Measurements from ENCODE around the gene ILF2.
"Not testable (repeated sequence)": the region's sequence is repeated elsewhere in the genome, so short reads cannot be mapped to it uniquely, and the experiment has no call there.

The ILF2 gene

GRCh38 chr1:153670859-153671627 is at the start of gene ILF2:
ILF2 (minus strand) TSS chr1:153670993; CDS start chr1:153670922, 71 bp downstream.
- peak; percentile 100 for DNase-seq

DNA sequence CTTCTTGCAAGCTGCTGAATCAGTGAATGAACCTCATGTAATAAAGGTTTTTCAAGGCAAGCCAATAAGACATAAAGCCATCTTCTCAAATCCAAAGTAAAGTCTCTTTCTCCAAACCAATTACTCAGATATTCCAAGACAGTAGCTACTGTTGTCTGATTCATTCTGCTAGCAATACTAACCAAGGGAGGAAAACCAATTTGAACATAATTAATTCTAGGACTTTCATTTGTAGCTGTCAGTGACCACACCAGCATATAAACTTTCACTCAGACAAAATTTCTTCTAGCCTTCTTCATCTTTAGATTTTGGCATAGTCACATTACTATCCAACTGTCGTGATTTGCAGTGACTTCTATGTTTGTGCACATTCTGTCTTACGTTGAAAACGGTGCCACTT is 46.5 kb upstream of the ILF2 start:
- DNase-seq: no peak

- DNase-seq: not testable (repeated sequence)
Observed at GRCh38 chr1:153716211-153716610, 45.4 kb upstream of the ILF2 start.

- DNase-seq: no peak
Observed at GRCh38 chr1:153711026-153711425, 40.2 kb upstream of the ILF2 start.

GRCh38 chr1:153705484-153705883 is 34.7 kb upstream of the ILF2 start:
- no peak for DNase-seq

DNA sequence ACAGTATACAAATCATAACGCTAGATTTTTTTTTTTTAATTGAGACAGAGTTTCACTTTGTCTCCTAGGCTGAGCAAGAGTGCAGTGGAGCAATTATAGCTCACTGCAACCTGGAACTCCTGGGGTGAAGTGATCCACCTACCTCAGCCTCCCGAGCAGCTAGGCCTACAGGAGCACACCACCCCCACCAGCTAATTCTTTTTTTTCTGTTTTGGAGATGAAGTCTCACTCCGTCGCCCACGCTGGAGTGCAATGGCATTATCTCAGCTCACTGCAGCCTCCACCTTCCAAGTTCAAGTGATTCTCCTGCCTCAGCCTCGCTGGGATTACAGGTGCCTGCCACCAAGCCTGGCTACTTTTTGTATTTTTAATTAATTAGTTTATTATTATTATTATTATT is 29.0 kb upstream of the ILF2 start:
- DNase-seq: no peak

GRCh38 chr1:153698923-153699714 is 28.3 kb upstream of the ILF2 start:
- peak; percentile 36 for DNase-seq

GRCh38 chr1:153698020-153698922 is 27.5 kb upstream of the ILF2 start:
- peak; percentile 28 for DNase-seq

- peak; percentile 41 for DNase-seq
Observed at GRCh38 chr1:153697191-153698019, 26.6 kb upstream of the ILF2 start.

DNA sequence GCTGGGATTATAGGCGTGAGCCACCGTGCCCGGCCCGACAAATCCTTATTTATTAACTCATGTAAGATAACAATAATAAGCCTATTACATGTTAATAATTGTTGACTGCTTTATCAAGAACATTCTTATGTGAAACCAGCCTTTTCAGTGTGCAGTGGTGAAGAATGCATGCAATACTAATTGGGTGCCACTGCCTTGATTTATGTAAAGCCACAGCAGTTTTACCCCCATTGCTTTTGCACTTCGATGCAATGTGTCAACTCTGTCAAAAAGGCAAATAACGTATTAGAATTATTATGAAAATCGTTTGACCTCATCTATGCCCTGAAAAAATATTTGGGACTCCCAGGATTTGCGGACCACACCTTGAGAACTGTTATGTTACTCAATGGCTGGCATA is 25.9 kb upstream of the ILF2 start:
- no peak for DNase-seq

GRCh38 chr1:153693466-153693865 is 22.7 kb upstream of the ILF2 start:
- no peak for DNase-seq

DNA sequence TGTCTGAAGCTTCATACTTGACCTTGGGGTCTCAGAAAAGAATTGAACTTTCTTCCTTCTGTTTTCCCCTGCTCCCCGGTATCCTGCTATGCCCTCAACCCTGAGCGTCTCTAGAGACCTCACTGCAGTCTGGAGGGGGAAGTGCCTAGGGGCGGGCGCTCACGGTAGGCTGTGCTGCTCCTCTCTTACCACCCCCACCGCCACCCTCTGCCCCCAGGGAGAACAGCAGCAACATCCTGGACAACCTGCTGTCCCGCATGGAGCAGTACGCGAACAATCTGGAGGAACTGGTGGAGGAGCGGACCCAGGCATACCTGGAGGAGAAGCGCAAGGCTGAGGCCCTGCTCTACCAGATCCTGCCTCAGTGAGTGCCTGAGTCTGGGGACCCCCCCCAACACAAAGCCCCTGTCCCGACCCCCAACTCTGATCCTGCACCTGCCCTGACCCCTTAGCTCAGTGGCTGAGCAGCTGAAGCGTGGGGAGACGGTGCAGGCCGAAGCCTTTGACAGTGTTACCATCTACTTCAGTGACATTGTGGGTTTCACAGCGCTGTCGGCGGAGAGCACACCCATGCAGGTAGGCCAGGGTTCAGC is 18.0 kb upstream of the ILF2 start:
- no peak for DNase-seq

- no peak for DNase-seq
Observed at GRCh38 chr1:153688276-153688675, 17.5 kb upstream of the ILF2 start.

DNA sequence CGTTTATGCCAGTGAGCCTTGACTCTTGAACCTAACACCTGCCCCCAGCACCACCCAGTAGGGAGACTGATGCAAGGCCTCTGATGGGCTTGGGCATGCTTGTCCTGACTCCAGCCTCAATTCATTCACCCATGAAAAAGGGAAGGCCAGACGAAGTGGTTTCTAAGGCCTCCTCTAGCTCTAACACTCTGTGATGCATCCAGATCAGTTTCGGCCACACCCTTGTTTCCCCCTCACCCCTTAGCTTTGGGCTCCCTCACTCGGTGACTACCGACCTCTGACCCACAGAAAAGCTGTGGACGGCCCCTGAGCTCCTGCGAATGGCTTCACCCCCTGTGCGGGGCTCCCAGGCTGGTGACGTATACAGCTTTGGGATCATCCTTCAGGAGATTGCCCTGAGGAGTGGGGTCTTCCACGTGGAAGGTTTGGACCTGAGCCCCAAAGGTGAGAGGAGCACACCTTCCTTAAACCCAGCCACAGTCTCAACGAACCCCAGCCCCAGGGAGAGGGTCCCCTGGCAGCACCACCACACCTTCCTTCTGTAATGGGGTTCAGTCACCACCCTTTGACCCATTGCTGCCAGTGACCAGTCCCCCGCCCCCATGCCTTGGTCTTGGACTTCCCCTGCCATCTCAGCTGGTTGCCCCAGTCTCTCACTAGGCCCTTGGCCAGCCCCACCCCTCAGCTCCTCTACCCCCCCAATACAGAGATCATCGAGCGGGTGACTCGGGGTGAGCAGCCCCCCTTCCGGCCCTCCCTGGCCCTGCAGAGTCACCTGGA is 16.7 kb upstream of the ILF2 start:
- no peak for DNase-seq

GRCh38 chr1:153685544-153686340 is 14.9 kb upstream of the ILF2 start:
- DNase-seq: no peak

DNA sequence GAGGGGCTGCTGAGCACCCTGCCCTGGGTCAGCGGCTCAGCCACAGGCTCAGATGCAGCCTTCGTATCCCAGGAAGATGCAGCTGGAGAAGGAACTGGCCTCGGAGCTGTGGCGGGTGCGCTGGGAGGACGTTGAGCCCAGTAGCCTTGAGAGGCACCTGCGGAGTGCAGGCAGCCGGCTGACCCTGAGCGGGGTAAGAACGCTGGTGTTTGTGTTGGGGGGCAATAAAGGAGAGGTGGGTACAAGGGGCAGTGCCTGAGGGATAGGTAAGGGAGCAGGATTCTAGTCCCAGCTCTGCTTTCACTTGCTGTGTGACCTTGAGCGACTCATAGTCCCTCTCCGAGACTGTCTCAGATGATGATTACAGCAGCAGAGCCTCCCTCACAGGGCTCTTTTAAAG is 14.1 kb upstream of the ILF2 start:
- no peak for DNase-seq

DNA sequence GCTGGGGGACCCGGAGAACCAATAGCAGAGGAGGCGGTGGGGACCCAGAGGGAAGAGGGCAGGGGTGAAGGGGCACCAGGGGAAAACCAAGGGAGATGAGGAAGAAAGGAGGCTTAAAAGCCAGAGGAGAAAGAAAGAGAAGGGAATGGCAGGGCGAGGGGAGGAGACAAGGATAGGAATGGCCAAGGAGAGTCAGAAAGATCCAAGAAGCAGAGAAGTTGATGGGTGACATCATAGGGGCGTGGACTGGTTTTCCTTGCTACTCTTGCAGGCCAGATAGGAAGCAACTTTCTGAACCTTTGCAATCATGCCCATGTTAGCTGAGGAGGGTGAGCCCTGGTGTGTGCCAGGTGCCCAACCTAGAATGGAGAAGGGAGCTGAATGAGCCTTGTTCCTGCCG is 13.1 kb upstream of the ILF2 start:
- DNase-seq: no peak

DNA sequence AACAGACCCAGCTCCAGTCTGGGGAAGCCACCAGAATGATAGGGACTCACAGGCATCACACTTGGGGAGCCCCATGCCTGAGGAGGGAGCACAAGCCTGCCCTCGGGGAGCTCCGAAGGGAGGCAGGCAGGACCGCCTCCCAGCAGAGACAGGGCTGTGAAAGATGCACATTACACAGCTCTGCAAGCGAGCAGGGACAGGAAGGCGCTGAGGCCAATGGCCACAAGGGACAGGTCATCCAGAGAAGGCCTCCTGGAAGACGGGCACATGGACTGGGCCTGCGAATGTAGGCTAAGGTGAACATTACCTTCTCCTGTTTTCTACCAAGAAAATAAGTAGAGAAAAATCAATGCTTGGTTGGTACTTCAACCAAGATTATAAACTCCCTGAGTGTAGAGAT is 11.9 kb upstream of the ILF2 start:
- DNase-seq: no peak

GRCh38 chr1:153680120-153680403 is 9.3 kb upstream of the ILF2 start:
- no peak for DNase-seq

DNA sequence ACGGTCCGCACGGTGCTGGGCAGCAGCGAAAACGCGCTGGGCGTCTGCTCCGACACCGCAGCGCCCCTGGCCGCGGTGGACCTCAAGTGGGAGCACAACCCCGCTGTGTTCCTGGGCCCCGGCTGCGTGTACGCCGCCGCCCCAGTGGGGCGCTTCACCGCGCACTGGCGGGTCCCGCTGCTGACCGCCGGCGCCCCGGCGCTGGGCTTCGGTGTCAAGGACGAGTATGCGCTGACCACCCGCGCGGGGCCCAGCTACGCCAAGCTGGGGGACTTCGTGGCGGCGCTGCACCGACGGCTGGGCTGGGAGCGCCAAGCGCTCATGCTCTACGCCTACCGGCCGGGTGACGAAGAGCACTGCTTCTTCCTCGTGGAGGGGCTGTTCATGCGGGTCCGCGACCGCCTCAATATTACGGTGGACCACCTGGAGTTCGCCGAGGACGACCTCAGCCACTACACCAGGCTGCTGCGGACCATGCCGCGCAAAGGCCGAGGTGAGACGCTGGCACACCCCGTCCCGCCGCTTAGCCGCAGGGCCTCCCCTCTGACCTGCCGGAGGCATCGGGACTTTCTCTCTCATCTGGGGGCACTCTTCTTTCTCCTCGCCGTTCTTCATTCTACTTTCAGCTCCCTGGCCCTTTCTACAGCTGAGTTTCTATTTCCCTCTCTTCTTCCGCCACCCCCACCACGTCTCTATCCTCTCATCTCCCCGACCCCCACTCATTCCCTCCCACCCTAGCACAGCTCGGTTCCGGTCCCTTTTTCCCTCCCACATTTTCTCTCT is 8.7 kb upstream of the ILF2 start:
- DNase-seq: no peak
